Measurements from ENCODE around the gene TMEM245. TPM values are rescaled to one million over a fixed set of nuclear protein-coding genes. Genes with fewer than 3 reads are reported as not detected.

TMEM245 gene
- total RNA-seq, 1 donor from 2014 or later, result 92.1 TPM

DNA sequence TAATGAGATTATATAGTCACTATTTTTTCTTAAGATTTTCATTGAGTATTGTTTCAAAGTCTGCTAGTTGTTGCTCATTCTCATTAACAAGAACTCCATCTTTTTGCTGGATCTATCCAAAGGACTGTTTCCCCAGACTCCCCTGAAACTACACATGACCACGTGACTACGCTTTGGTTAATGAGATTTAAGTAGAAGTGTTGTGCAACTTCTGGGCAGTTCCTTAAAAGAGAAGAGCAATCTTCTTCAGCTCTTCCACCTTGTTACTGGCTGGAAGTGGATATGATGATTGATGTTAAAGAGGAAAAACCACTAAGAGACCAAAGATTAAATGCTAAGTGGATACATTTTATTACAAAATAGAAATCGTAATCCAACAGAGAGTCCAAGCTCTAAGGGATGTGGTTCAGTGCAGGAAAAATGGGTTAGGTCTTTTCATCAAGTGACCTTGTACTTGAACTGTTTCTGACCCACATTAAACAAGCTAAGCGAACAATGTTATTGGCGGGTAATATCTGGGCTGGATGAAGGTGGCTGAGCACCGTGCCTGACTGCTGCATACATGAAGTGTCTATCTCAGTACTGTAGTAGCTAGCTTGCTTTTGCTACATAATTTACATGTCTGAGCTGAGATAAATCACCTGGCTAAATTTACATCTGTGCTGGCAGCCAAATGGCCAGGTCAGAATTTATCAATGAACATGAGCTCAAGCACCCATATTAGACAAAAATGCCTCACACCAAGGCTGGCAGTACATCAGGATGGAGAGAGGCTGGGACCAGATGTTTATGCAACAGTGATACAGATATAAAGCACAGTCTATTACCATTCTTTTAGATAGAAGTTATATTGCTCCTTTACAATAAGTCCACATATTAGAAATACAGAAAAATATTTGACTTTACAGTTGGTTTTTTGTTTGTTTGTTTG, 98.9 kb downstream of the TMEM245 start:
- TF ChIP-seq, protein P1, sequence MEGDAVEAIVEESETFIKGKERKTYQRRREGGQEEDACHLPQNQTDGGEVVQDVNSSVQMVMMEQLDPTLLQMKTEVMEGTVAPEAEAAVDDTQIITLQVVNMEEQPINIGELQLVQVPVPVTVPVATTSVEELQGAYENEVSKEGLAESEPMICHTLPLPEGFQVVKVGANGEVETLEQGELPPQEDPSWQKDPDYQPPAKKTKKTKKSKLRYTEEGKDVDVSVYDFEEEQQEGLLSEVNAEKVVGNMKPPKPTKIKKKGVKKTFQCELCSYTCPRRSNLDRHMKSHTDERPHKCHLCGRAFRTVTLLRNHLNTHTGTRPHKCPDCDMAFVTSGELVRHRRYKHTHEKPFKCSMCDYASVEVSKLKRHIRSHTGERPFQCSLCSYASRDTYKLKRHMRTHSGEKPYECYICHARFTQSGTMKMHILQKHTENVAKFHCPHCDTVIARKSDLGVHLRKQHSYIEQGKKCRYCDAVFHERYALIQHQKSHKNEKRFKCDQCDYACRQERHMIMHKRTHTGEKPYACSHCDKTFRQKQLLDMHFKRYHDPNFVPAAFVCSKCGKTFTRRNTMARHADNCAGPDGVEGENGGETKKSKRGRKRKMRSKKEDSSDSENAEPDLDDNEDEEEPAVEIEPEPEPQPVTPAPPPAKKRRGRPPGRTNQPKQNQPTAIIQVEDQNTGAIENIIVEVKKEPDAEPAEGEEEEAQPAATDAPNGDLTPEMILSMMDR (IDR thresholded peaks at IDR 0.05), result no peak
- no peak for ATAC-seq
- H3K4me3 ChIP-seq, result no peak overlapping the region
- peaks cover 22% of the 10 kb centered on the region for H3K36me3 ChIP-seq
- H3K4me1 ChIP-seq, result peaks cover 12% of the 10 kb centered on the region
- no peaks in the 10 kb centered on the region for H3K27me3 ChIP-seq
- intact Hi-C loops (cut with DNase I), result no loop called here
- no peak overlapping the region for H3K27ac ChIP-seq
- H3K9me3 ChIP-seq, result no peaks in the 10 kb centered on the region
- no peak for DNase-seq

DNA sequence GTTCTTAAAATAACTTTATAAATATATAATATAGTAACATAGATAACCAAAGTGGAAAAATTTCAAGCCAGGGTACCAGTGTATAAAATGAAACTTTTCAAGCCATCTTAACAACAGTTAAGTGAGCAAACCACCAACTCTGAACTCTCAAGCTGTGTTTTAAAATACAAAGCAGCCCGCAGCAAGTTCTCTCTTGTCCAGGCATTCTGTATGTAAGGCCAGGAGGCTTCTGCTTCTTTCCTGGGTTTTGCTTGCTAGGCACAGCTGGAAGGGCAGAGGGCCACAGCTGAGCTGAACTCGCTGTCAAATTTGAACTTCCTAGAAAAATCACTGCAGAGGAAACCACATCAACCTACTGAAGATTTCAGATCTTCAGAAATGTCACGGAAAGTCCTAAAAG, 99.6 kb downstream of the TMEM245 start:
- intact Hi-C loops (cut with DNase I), result no loop called here
- Histone ChIP-seq H3K4me1 (peaks cover 13% of the 10 kb centered on the region), H3K27me3 (no peaks in the 10 kb centered on the region), H3K4me3 (no peak overlapping the region), H3K27ac (no peak overlapping the region), H3K36me3 (peaks cover 22% of the 10 kb centered on the region), H3K9me3 (no peaks in the 10 kb centered on the region)
- ATAC-seq (no peak), DNase-seq (no peak)
- TF ChIP-seq, protein P1 (IDR thresholded peaks at IDR 0.05), result no peak

DNA sequence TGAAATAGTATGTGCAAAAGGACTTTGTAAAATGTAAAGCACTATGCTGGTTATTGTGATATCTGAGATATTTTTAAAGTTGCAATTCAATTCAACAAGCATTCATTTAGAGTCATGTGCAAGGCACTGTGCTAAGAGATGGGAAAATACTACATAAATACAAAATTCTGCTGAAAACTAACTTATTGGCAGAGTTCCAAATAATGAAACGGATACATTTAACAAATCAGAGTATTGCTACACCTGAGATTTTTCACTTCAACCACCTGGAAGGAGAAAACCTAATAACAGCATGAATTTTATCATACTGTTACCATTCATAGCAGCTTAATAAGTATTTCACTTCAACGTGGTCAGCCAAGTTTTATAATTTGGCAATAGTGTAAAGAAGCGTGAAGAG, 100.3 kb downstream of the TMEM245 start:
- H3K4me3 ChIP-seq, result no peak overlapping the region
- intact Hi-C loops (cut with DNase I), result no loop called here
- H3K27ac ChIP-seq, result no peak overlapping the region
- H3K27me3 ChIP-seq, result no peaks in the 10 kb centered on the region
- TF ChIP-seq, protein P1 (IDR thresholded peaks at IDR 0.05), result no peak
- H3K4me1 ChIP-seq, result peaks cover 20% of the 10 kb centered on the region
- ATAC-seq (no peak), DNase-seq (no peak)
- no peaks in the 10 kb centered on the region for H3K9me3 ChIP-seq
- H3K36me3 ChIP-seq, result peaks cover 15% of the 10 kb centered on the region

DNA sequence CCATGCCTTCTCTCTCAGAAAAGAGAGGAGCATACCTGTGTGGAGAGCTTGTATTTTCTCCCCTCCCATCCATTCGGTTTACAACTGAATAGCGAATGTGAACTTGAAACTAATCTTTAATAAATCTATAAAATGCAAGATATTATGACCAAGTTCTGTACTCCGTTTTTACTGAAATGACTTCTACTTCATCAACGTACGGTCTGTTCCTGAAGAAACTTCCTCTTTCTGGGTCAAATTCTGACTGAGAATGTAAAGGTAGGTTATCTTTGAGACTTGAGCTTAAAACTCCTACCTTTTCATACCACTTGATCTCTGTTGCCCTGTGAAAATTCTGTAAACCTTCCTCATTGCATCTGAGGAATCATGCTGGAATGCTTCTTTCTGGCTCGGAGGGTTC, 102.3 kb downstream of the TMEM245 start:
- intact Hi-C loops (cut with DNase I), result no loop called here
- Histone ChIP-seq H3K36me3 (peaks cover 14% of the 10 kb centered on the region), H3K27ac (peak overlapping the region; percentile 7), H3K27me3 (no peaks in the 10 kb centered on the region), H3K4me3 (no peak overlapping the region), H3K9me3 (no peaks in the 10 kb centered on the region), H3K4me1 (peaks cover 28% of the 10 kb centered on the region)
- ATAC-seq (no peak), DNase-seq (no peak)
- TF ChIP-seq, protein P1 (IDR thresholded peaks at IDR 0.05), result no peak

DNA sequence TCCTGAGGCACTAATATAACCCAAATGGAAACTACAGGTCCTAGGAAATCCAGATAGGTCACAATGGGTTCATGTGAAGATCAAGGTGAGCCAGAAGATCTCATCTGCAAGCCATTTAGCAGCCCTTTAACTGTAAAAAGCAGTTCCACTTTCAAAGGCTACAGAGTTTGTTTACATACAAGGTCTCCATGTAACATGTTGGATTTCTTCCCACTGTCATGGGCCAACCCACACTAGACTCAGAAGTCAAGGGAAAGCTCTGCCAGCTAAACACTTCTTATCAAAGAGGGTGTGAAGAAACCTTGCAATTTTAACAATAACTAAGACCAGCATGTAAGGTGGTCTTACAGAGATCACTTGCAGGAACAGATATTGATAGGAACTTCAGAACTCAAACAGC, 102.7 kb downstream of the TMEM245 start:
- TF ChIP-seq, protein P1 (IDR thresholded peaks at IDR 0.05), result no peak
- peak overlapping the region; percentile 7 for H3K27ac ChIP-seq
- peaks cover 14% of the 10 kb centered on the region for H3K36me3 ChIP-seq
- intact Hi-C loops (cut with DNase I), result no loop called here
- no peaks in the 10 kb centered on the region for H3K9me3 ChIP-seq
- no peak overlapping the region for H3K4me3 ChIP-seq
- no peak for DNase-seq
- H3K27me3 ChIP-seq, result no peaks in the 10 kb centered on the region
- peaks cover 28% of the 10 kb centered on the region for H3K4me1 ChIP-seq
- ATAC-seq, result no peak

Data from upper lobe of right lung (tissue), 1 donor.